B cell (primary cell): ENCODE data around the gene LANCL2.

Source experiments
- CTCF ChIP-seq: fragments of 200-600 bp; IDR thresholded peaks from one replicate; pipeline ENCODE4 v1.8.0; 2022; ENCODE audit warnings: antibody characterized with exemption, mild to moderate bottlenecking
- EZH2 ChIP-seq: IDR thresholded peaks from 2 replicates; pipeline ENCODE4 v1.6.1; 2012; ENCODE audit warnings: borderline replicate concordance, low read depth, mild to moderate bottlenecking, moderate library complexity, low read length; ENCODE audit not compliant: insufficient read depth, poor library complexity, severe bottlenecking

GRCh38 chr7:55335786-55336185, 29.4 kb upstream of the LANCL2 start:
- TF ChIP-seq CTCF (no peak), EZH2 (no peak)
